GM19043 (cell line): Measurements from ENCODE around the gene TST.

ENCODE experiments used
- ATAC-seq: cut with Tn5 transposase; IDR thresholded peaks from one replicate; pipeline ENCODE4 v1.9.1; 2021; ENCODE audit warnings: low read depth; ENCODE audit not compliant: unreplicated experiment

Gene TST

DNA sequence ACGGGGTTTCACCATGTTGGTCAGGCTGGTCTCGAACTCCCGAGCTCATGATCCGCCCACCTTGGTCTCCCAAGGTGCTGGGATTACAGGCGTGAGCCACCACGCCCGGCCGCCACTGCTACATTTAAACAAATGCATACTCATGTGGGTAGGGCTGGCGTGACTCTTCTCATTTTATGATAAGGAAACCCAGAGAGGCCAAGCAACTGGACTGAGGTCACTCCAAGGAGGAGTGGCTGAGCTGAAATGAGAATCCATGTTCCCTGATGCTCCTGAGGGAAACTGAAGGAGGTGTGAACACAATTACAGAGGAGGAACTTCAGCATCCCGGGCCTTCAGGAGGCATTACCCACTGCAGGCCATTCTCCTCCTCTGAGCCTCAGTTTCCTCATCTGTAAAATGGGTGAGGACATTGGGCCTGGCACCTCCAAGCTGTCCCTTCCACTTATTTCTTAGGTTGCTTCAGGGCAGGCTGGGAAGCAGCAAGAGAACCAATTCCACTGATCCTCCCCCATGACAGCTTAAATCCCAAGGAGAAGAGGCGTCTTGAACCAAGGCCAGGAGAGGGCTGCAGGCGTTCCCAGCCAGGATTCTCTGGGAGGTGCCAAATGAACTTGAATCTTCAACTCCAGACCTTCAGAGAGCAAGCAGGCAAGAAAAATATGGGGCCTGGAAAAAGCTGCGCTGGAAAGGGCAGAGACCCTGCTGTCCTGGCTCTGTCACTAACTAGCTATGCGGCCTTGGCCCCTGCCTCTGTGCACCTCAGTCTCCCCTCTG lies 2.9 kb downstream of the TST start:
- ATAC-seq: no peak

DNA sequence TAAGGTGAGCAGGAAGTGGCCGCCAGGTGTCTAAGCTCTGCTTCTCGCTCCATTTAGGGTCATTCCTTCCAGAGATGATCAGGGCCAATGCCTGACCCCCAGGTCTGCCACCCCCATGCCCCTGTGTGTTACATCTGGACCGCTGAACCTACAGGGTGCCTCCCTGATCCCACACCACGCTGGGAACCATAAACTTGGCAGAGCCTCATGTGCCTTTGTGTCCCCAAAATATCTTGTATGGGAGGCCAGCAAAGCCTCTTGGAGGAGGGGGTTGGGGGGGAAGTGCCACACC lies 3.7 kb downstream of the TST start:
- ATAC-seq: no peak

- no peak for ATAC-seq
These were observed 4.2 kb downstream of the TST start for GRCh38 chr22:37014835-37015586.

- no peak for ATAC-seq
These were observed 4.8 kb downstream of the TST start for GRCh38 chr22:37014415-37014806.

- ATAC-seq: no peak
These were observed 6.3 kb downstream of the TST start for GRCh38 chr22:37012956-37013355.

- ATAC-seq: no peak
These were observed 6.9 kb downstream of the TST start for GRCh38 chr22:37012262-37012904.

- ATAC-seq: no peak
These were observed 7.8 kb downstream of the TST start for GRCh38 chr22:37011472-37011871.

- no peak for ATAC-seq
These were observed 8.3 kb downstream of the TST start for GRCh38 chr22:37010976-37011375.

DNA sequence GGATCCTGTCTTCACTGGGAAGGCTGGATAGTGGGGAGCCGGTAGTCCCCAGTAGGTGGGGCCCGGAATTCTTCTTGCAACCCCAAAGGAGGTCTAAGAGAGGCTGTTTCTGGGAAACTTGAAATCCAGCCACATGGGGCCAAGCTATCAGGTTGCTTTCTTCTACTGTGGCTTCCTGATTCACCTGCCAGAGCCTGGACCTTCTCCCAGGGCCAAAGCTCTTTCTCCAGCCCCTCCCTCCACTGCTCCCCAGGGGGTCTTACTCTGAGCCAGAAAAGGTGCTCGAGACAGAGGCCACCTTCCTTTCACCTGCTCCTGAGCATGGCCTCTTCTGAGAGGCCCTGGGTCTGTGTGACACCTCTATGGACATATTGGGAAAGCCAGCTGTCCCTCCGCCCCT lies 9.1 kb downstream of the TST start:
- ATAC-seq: no peak

- no peak for ATAC-seq
These were observed 9.8 kb downstream of the TST start for GRCh38 chr22:37009490-37009889.

- no peak for ATAC-seq
These were observed 10.9 kb downstream of the TST start for GRCh38 chr22:37008365-37008764.

DNA sequence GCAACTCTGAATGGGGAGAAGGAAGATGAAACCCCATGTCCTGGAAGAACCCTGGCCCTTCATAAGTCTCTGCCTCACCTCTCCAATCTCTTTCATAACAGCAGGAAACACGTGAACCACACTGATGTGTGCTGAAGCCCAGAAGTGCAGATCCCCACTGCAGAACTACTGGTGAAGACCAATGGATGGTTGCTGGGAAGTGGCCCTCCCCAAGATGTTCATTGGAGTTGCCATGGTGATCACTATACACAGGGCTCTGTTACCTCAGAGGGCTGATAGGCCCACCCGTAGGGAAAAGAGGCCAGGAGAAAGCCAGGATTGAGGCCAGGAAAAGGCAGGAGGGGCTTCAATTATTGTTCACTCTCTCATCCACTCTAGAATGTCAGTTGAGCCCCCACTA lies 11.6 kb downstream of the TST start:
- ATAC-seq: no peak

DNA sequence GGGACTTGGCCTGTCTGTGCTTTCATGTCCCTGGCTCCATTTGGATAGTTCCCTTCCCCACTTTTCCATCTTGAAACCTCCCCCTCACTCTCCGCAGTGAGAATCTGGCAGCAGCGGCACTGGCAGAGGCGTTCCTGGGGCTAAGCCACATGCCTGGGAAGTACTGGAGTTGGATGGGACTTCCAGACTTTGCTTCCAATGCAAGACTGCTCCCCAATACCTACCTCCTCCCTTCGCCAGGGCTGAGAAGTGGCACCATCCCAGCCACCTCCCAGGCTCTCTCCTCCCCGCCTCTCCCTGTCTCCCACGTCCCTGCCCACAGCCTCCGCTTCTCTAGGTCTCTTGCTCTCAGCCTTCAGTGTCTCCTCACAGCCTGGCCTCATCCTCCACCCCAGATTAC lies 16.6 kb downstream of the TST start:
- no peak for ATAC-seq

GRCh38 chr22:37001826-37002225 lies 17.4 kb downstream of the TST start:
- ATAC-seq: no peak

DNA sequence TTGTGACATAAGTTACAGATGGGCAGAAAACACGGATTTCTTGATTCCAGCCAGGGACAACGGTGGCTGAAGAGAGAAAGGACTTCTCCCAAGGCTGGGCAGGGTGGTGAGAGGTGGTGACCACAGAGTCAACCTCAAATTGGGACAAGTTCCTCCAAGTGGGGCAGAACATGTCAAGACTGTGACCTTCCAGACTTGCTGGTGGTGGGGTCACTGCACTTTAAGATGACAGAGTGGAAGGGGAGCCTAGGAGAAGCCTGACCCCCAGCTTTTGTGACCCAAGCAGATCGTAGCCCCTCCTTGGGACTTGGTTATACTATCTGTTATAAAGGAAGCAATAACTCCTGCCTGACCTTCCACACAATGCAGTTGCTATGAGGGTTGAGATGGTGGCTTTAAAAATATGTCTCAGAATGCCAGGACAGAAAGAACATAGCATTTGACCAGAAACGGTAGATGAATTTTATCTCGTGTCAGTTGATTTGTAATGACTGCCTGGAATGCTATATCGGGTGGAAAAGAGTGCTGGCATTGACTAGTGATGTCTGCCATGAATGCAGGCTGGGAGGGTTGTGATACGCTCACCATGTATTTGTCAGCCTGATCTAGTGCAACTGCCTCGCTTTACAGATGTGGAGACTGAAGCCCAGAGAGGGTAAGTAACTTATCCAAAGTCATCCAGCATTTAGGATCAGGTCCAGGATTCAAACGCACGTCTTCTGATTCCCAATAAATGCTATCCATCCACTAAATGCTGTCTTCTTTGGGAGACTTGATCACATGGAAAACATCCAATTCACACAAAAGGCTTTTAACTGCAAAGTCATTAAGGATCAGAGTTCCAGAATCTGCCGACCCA lies 18.3 kb downstream of the TST start:
- ATAC-seq: no peak

DNA sequence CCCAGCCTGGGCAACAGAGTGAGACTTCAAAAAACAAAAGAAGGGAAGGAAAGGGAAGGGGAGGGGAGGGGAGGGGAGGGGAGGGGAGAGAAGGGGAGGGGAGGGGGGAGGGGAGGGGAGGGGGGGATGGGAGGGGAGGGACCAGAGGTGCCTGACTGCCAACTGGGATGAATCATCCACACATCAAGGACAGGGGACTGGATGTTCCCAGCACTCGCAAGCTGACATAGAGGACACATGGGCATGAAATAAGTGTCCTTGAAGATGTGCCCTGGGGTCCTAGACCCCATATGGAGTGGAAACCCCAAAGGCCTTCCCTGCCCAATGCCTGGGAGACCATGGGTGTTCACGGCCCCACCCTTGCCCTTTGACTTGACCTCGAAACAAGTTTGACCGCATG lies 19.8 kb downstream of the TST start:
- ATAC-seq: no peak

DNA sequence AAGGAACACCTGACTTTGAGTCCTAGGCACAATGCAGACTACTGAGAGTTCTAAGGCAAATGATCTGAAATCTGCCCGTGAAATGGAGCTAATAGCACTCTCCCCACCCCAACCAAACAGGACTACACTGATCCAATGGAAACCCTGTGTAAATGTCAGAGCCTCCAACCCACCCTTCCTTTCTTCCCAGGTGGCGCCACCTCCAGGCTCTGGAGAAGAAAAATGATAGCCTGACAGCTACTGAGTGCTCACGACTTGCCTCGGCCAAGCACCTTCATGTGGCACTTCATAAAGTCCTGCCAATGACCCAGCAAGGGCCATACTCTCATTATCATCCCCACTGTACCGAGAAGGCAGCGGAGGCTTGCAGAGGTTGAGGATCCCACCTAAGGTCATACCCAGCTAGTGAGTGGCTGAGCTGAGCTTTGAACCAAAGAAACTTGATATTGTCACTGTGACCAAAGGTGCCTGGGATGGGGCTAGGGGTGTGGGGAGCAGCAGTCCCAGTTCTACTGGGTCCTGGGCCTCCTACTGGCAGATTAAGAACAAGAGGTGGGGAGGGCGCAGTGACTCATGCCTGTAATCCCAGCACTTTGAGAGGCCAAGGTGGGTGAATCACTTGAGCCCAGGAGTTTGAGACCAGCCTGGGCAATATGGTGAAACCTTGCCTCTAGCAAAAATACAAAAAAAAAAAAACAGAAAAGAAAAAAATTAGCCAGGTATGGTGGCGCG lies 20.5 kb downstream of the TST start:
- ATAC-seq: no peak

DNA sequence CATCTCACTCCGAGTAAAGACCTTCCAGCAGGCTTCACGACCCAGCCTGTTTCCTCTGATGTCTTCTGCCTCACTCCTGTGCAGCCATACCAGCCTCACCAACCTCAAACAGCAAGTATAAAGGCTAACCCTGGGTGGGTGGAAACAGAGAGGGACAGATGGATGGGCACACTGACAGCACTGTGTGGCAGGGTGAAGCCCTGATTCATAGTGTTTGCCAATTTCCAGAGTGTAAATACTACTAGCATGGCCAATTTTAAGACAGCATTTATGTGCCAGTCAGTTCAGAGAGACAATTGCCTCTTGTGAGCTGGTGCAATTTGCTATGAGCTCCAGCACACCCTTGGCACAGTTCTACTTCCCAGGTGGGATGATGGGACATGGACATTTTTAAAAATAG lies 21.5 kb downstream of the TST start:
- ATAC-seq: no peak

GRCh38 chr22:36991206-36991605 lies 28.0 kb downstream of the TST start:
- ATAC-seq: no peak

- ATAC-seq: no peak
These were observed 28.8 kb downstream of the TST start for GRCh38 chr22:36990457-36990856.
